ENCODE measurements around the gene OR2A5.

- TF ChIP-seq HMGXB4 (CRISPR knock-in tag; IDR thresholded peaks at IDR 0.05; ENCODE audit: borderline replicate concordance) (no peak), POLR2A (IDR thresholded peaks at IDR 0.05; ENCODE audit: low read length) (no peak), KDM1A (IDR thresholded peaks at IDR 0.05; ENCODE audit: low read depth) (no peak), EP300 (IDR thresholded peaks at IDR 0.05) (no peak), FOXS1 (CRISPR knock-in tag; IDR thresholded peaks at IDR 0.05) (no peak), POLR2AphosphoS2 (conservative IDR thresholded peaks at IDR 0.05; ENCODE audit: low read length) (no peak), KDM5A (IDR thresholded peaks at IDR 0.05) (no peak), CEBPB (IDR thresholded peaks at IDR 0.05) (no peak)
- TF ChIP-seq, protein P1, sequence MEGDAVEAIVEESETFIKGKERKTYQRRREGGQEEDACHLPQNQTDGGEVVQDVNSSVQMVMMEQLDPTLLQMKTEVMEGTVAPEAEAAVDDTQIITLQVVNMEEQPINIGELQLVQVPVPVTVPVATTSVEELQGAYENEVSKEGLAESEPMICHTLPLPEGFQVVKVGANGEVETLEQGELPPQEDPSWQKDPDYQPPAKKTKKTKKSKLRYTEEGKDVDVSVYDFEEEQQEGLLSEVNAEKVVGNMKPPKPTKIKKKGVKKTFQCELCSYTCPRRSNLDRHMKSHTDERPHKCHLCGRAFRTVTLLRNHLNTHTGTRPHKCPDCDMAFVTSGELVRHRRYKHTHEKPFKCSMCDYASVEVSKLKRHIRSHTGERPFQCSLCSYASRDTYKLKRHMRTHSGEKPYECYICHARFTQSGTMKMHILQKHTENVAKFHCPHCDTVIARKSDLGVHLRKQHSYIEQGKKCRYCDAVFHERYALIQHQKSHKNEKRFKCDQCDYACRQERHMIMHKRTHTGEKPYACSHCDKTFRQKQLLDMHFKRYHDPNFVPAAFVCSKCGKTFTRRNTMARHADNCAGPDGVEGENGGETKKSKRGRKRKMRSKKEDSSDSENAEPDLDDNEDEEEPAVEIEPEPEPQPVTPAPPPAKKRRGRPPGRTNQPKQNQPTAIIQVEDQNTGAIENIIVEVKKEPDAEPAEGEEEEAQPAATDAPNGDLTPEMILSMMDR (IDR thresholded peaks at IDR 0.05) = no peak
- TF ChIP-seq, protein P2, sequence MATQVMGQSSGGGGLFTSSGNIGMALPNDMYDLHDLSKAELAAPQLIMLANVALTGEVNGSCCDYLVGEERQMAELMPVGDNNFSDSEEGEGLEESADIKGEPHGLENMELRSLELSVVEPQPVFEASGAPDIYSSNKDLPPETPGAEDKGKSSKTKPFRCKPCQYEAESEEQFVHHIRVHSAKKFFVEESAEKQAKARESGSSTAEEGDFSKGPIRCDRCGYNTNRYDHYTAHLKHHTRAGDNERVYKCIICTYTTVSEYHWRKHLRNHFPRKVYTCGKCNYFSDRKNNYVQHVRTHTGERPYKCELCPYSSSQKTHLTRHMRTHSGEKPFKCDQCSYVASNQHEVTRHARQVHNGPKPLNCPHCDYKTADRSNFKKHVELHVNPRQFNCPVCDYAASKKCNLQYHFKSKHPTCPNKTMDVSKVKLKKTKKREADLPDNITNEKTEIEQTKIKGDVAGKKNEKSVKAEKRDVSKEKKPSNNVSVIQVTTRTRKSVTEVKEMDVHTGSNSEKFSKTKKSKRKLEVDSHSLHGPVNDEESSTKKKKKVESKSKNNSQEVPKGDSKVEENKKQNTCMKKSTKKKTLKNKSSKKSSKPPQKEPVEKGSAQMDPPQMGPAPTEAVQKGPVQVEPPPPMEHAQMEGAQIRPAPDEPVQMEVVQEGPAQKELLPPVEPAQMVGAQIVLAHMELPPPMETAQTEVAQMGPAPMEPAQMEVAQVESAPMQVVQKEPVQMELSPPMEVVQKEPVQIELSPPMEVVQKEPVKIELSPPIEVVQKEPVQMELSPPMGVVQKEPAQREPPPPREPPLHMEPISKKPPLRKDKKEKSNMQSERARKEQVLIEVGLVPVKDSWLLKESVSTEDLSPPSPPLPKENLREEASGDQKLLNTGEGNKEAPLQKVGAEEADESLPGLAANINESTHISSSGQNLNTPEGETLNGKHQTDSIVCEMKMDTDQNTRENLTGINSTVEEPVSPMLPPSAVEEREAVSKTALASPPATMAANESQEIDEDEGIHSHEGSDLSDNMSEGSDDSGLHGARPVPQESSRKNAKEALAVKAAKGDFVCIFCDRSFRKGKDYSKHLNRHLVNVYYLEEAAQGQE (IDR thresholded peaks at IDR 0.05) = no peak
Observed at GRCh38 chr7:144087230-144087629, 38.5 kb downstream of the OR2A5 start.

All from A549 (cell line).